HepG2 (cell line): ENCODE measurements around the gene P3H2. TPM values are rescaled to one million over a fixed set of nuclear protein-coding genes. Genes with fewer than 3 reads are reported as not detected.

Source experiments
- ATAC-seq: fragments of 200-7000 bp; cut with Tn5 transposase; 3 replicates; pipeline ENCODE4 v1.9.1; 2020; ENCODE audit warnings: mild to moderate bottlenecking, moderate library complexity
- BruUV-seq: library from RNA; stranded (reverse); fragments of 400-500 nt; replicated peaks from 2 replicates; lab custom pipeline; 2021; lab: Mats Ljungman, UMichigan
- CTCF ChIA-PET: fragments of 300-600 bp; formaldehyde crosslinking; extraction: SDS; loops from one replicate; lab custom pipeline; 2021; ENCODE audit warnings: low total read pairs, inconsistent platforms, low intra/inter-chr PET ratio; lab: Yijun Ruan, JAX
- POLR2A ChIA-PET: fragments of 350-600 bp; sonication (Branson Sonifier 250); formaldehyde crosslinking; loops from one replicate; lab custom pipeline; 2020; ENCODE audit warnings: antibody characterized with exemption, inconsistent platforms; lab: Yijun Ruan, JAX
- DNase-seq: peaks from one replicate; pipeline ENCODE4 v3.0.0-alpha.2; 2015; ENCODE audit warnings: low spot score
- FAIRE-seq: peaks from 3 replicates; lab custom pipeline; 2011; peaks lifted over from hg19 to GRCh38; lab: Jason Lieb, UNC
- H2AFZ ChIP-seq: one replicate; pipeline ENCODE4 v1.6.1; 2011; ENCODE audit warnings: low read length, inconsistent platforms
- H3K27ac ChIP-seq: fragments of 300-600 bp; 3 replicates; pipeline ENCODE4 v1.8.0; 2011; ENCODE audit warnings: mixed run types, mild to moderate bottlenecking, mixed read lengths, low read length, inconsistent platforms; ENCODE audit not compliant: insufficient read depth; ENCODE audit errors: extremely low read length
- H3K27me3 ChIP-seq, 2 experiments: fragments of 200-600 bp in 1 of 2; 2 replicates in 1 of 2; 3 replicates in 1 of 2; pipeline versions ENCODE4 v1.6.0 to v1.8.0; 2011; ENCODE audit warnings: low read length in 2 of 2, mild to moderate bottlenecking in 2 of 2, moderate library complexity in 2 of 2, inconsistent platforms in 1 of 2; ENCODE audit not compliant: insufficient read depth in 2 of 2, control insufficient read depth in 1 of 2
- H3K36me3 ChIP-seq, 2 experiments: fragments of 200-600 bp in 1 of 2; replicated peaks in 1 of 2; 2 replicates in 1 of 2; 3 replicates in 1 of 2; pipeline versions ENCODE4 v1.5.1 to v1.8.0; 2011; ENCODE audit warnings: low read length in 2 of 2, inconsistent platforms in 1 of 2; ENCODE audit not compliant: insufficient read depth in 2 of 2, control insufficient read depth in 1 of 2
- H3K4me1 ChIP-seq: 2 replicates; pipeline ENCODE4 v1.5.1; 2012; ENCODE audit warnings: low read length, inconsistent platforms; ENCODE audit not compliant: insufficient read depth
- H3K4me2 ChIP-seq: 2 replicates; pipeline ENCODE4 v1.6.0; 2011; ENCODE audit warnings: low read depth, low read length, inconsistent platforms
- H3K4me3 ChIP-seq, 3 experiments: fragments of 200-600 bp in 1 of 3; sonication (generic), shearing (Covaris generic) in 1 of 3; replicated peaks in 1 of 3; 2 replicates each; pipeline ENCODE4 v1.5.1; 2011 to 2016; ENCODE audit warnings: low read length in 3 of 3, inconsistent platforms in 2 of 3, low read depth in 2 of 3, mild to moderate bottlenecking in 2 of 3, control low read depth in 1 of 3, mixed read lengths in 1 of 3; ENCODE audit not compliant: insufficient read depth in 1 of 3
- H3K79me2 ChIP-seq: one replicate; pipeline ENCODE4 v1.6.1; 2011; ENCODE audit warnings: low read length, inconsistent platforms; ENCODE audit not compliant: insufficient read depth
- H3K9ac ChIP-seq: 2 replicates; pipeline ENCODE4 v1.6.0; 2011; ENCODE audit warnings: mild to moderate bottlenecking, low read depth, low read length, inconsistent platforms; ENCODE audit not compliant: insufficient read depth
- H3K9me3 ChIP-seq: 2 replicates; pipeline ENCODE4 v1.5.1; 2012; ENCODE audit warnings: mild to moderate bottlenecking, low read length
- H4K20me1 ChIP-seq: 2 replicates; pipeline ENCODE4 v1.6.0; 2011; ENCODE audit warnings: inconsistent platforms, mild to moderate bottlenecking, low read length, moderate library complexity; ENCODE audit not compliant: insufficient read depth
- AKAP8 ChIP-seq: sonication (generic); formaldehyde crosslinking; IDR thresholded peaks from 2 replicates; pipeline ENCODE4 v1.5.1; 2020; ENCODE audit warnings: mild to moderate bottlenecking, missing genetic modification reagents
- FIP1L1 ChIP-seq: fragments of 200-400 bp; formaldehyde crosslinking; IDR thresholded peaks from 2 replicates; pipeline ENCODE4 v1.6.1; 2018; ENCODE audit warnings: low read depth, mild to moderate bottlenecking, low read length, moderate library complexity, borderline replicate concordance; ENCODE audit not compliant: insufficient read depth
- HNF4A ChIP-seq: sonication (generic); formaldehyde crosslinking; IDR thresholded peaks from 2 replicates; pipeline ENCODE4 v1.4.0; 2020; ENCODE audit warnings: missing genetic modification reagents
- SMAD3 ChIP-seq: sonication (generic); formaldehyde crosslinking; IDR thresholded peaks from 2 replicates; pipeline ENCODE4 v1.4.0; 2020; ENCODE audit warnings: missing genetic modification reagents
- TGIF2 ChIP-seq: IDR thresholded peaks from 2 replicates; pipeline ENCODE4 v1.6.1; 2016; ENCODE audit warnings: control low read depth, missing compliant biosample characterization
- ZFAT ChIP-seq: sonication (generic); formaldehyde crosslinking; conservative IDR thresholded peaks from 2 replicates; pipeline ENCODE4 v1.8.1; 2023; ENCODE audit warnings: missing genetic modification reagents, inconsistent platforms
- ZNF558 ChIP-seq: sonication (generic); formaldehyde crosslinking; IDR thresholded peaks from 2 replicates; pipeline ENCODE4 v1.9.0; 2022; ENCODE audit warnings: mild to moderate bottlenecking, missing genetic modification reagents, borderline replicate concordance
- WGBS: methylation state at CpG from one replicate; pipeline ENCODE4 v1.1.6; 2017; ENCODE audit warnings: low lambda C conversion rate; 5-methylcytosine and 5-hydroxymethylcytosine counted together
- in situ Hi-C: cut with HindIII; loops from 2 replicates; pipeline ENCODE4 v1.10.0; 2017; ENCODE audit warnings: low pct_unique_long_range_greater_than_20kb; ENCODE audit not compliant: extremely low pct_ligation_motif_present
- intact Hi-C: fragments of 100-400 bp; cut with micrococcal nuclease; formaldehyde crosslinking; loops from one replicate; pipeline ENCODE4 v1.10.0; 2022; ENCODE audit not compliant: unreplicated experiment
- polyA plus RNA-seq, 8 experiments: library from polyadenylated mRNA; depleted of rRNA in 3 of 8; stranded (reverse) in 7 of 8; unstranded in 1 of 8; fragments of >200 nt; fragmentation: Illumina TruSeq in 4 of 8; extraction: Trizol in 4 of 8; gene quantifications; 2 replicates each; pipeline versions ENCODE4 v1.2.1 to v1.2.3, GENCODE V29; 2011 to 2016; ENCODE audit warnings: low read depth in 4 of 8, missing spikeins in 1 of 8, mixed read lengths in 1 of 8; ENCODE audit not compliant: insufficient read depth in 1 of 8
- total RNA-seq, 5 experiments: library from RNA; depleted of rRNA; stranded (reverse); fragments of >200 nt; fragmentation: Illumina TruSeq; extraction: Trizol; gene quantifications; 2 replicates each; pipeline ENCODE4 v1.2.3, GENCODE V29; 2016; ENCODE audit warnings: low read depth in 1 of 5
- TF ChIP-seq, protein P1 (sequence below): sonication (generic); formaldehyde crosslinking; IDR thresholded peaks from 2 replicates; pipeline ENCODE4 v1.5.0; 2020; ENCODE audit warnings: mild to moderate bottlenecking, low read depth, missing genetic modification reagents, borderline replicate concordance
- TF ChIP-seq, protein P2 (sequence below): sonication (generic); formaldehyde crosslinking; IDR thresholded peaks from 2 replicates; pipeline ENCODE4 v1.4.0; 2020; ENCODE audit warnings: mild to moderate bottlenecking, missing genetic modification reagents

Gene P3H2
- total and polyA plus RNA-seq, 2 of the 13 experiments (the other 11 are each of a cell fraction or from before 2014, with no cell fraction given), result not detected

DNA sequence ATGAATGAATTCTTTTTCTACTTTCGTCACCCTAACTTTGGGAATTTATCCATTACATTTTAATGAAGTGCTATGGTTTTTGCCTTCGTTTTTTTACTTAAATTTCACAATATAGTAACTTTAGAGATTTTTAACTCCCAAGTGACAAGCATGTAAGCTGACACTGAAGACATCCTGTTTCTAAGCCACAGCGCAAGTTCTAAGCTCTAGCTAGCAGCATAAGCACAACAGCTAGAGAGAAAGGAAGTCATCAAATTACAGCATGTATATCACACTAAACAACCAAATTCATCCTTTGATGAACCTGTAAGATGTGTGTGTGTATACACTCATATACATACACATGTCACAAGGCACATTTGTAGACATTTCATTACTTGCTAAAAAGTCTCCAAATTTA, 119.3 kb downstream of the P3H2 start:
- WGBS, result 28% methylated on average over 3 of the region's 3 CpGs
- in situ Hi-C loops, result no loop called here
- FAIRE-seq (no peak), ATAC-seq (no peak), DNase-seq (no peak)
- no peaks in the 10 kb centered on the region for H3K36me3 ChIP-seq
- no peaks in the 10 kb centered on the region for H4K20me1 ChIP-seq
- H3K27ac ChIP-seq, result no peak overlapping the region
- H3K27me3 ChIP-seq, result no peaks in the 10 kb centered on the region
- BruUV-seq, result no TSS peak
- H3K4me2 ChIP-seq, result no peak overlapping the region
- TF ChIP-seq FIP1L1, result no peak
- no peak for TF ChIP-seq AKAP8 (CRISPR knock-in tag)
- TF ChIP-seq TGIF2, result no peak
- TF ChIP-seq, protein P1, sequence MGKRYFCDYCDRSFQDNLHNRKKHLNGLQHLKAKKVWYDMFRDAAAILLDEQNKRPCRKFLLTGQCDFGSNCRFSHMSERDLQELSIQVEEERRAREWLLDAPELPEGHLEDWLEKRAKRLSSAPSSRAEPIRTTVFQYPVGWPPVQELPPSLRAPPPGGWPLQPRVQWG (CRISPR knock-in tag), result no peak
- TF ChIP-seq, protein P2, sequence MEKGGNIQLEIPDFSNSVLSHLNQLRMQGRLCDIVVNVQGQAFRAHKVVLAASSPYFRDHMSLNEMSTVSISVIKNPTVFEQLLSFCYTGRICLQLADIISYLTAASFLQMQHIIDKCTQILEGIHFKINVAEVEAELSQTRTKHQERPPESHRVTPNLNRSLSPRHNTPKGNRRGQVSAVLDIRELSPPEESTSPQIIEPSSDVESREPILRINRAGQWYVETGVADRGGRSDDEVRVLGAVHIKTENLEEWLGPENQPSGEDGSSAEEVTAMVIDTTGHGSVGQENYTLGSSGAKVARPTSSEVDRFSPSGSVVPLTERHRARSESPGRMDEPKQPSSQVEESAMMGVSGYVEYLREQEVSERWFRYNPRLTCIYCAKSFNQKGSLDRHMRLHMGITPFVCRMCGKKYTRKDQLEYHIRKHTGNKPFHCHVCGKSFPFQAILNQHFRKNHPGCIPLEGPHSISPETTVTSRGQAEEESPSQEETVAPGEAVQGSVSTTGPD, result no peak
- no peak for TF ChIP-seq ZNF558 (CRISPR knock-in tag)
- no peak for TF ChIP-seq ZFAT (CRISPR knock-in tag)
- TF ChIP-seq SMAD3 (CRISPR knock-in tag), result no peak
- TF ChIP-seq HNF4A (CRISPR knock-in tag), result no peak
- peaks cover 17% of the 10 kb centered on the region for H3K4me1 ChIP-seq
- intact Hi-C loops, result no loop called here
- ChIA-PET POLR2A (no interaction called here), CTCF (no interaction called here)
- no peaks in the 10 kb centered on the region for H3K79me2 ChIP-seq
- no peak overlapping the region for H2AFZ ChIP-seq
- no peak overlapping the region for H3K4me3 ChIP-seq
- H3K9me3 ChIP-seq, result no peaks in the 10 kb centered on the region
- no peak overlapping the region for H3K9ac ChIP-seq
